HepG2 (cell line): Measurements from ENCODE around the gene LIMK2. TPM values are rescaled to one million over a fixed set of nuclear protein-coding genes. Genes with fewer than 3 reads are reported as not detected.

Experiments
- CERS6 ChIP-seq: sonication (generic); formaldehyde crosslinking; IDR thresholded peaks from 2 replicates; pipeline ENCODE4 v1.5.0; 2020; ENCODE audit warnings: missing genetic modification reagents
- DMTF1 ChIP-seq: sonication (generic); formaldehyde crosslinking; IDR thresholded peaks from 2 replicates; pipeline ENCODE4 v1.4.0; 2020; ENCODE audit warnings: mild to moderate bottlenecking, missing genetic modification reagents
- HOXA3 ChIP-seq: sonication (generic); formaldehyde crosslinking; IDR thresholded peaks from 2 replicates; pipeline ENCODE4 v1.5.0; 2020; ENCODE audit warnings: missing genetic modification reagents
- KMT2A ChIP-seq: sonication (generic); formaldehyde crosslinking; IDR thresholded peaks from 2 replicates; pipeline ENCODE4 v1.4.0; 2020; ENCODE audit warnings: missing genetic modification reagents
- PAF1 ChIP-seq: IDR thresholded peaks from 2 replicates; pipeline ENCODE4 v1.6.1; 2016; ENCODE audit warnings: missing genetic modification reagents, missing compliant biosample characterization
- PCBP2 ChIP-seq: fragments of 200-400 bp; formaldehyde crosslinking; optimal IDR thresholded peaks from 2 replicates; pipeline ENCODE3; 2018; ENCODE audit warnings: low read length, low read depth; ENCODE audit not compliant: poor library complexity, severe bottlenecking
- RAD21 ChIP-seq: fragments of 450-650 bp; formaldehyde crosslinking; IDR thresholded peaks from 2 replicates; pipeline ENCODE4 v1.5.0; 2020; ENCODE audit warnings: mild to moderate bottlenecking
- SMARCC2 ChIP-seq: fragments of 450-650 bp; IDR thresholded peaks from 2 replicates; pipeline ENCODE4 v1.6.1; 2017; ENCODE audit warnings: antibody characterized with exemption, mild to moderate bottlenecking
- SMYD3 ChIP-seq: sonication (generic); formaldehyde crosslinking; IDR thresholded peaks from 2 replicates; pipeline ENCODE4 v1.8.1; 2023; ENCODE audit warnings: mild to moderate bottlenecking, missing genetic modification reagents
- SOX13 ChIP-seq, 3 experiments: fragments of 450-650 bp in 1 of 3; sonication (generic) in 1 of 3; formaldehyde crosslinking in 1 of 3; IDR thresholded peaks in 2 of 3; conservative IDR thresholded peaks in 1 of 3; 2 replicates each; pipeline versions ENCODE4 v1.5.0 to v1.6.1; 2016 to 2020; ENCODE audit warnings: antibody characterized with exemption in 1 of 3, mild to moderate bottlenecking in 1 of 3, missing compliant biosample characterization in 1 of 3, missing genetic modification reagents in 1 of 3, moderate library complexity in 1 of 3
- SP2 ChIP-seq: sonication (generic); formaldehyde crosslinking; IDR thresholded peaks from 2 replicates; pipeline ENCODE4 v1.5.1; 2020; ENCODE audit warnings: mild to moderate bottlenecking, missing genetic modification reagents
- STAG1 ChIP-seq: sonication (generic); formaldehyde crosslinking; IDR thresholded peaks from 2 replicates; pipeline ENCODE4 v1.4.0; 2020; ENCODE audit warnings: missing genetic modification reagents
- TBX3 ChIP-seq: fragments of 450-650 bp; IDR thresholded peaks from 2 replicates; pipeline ENCODE4 v1.6.1; 2017; ENCODE audit warnings: antibody characterized with exemption, mild to moderate bottlenecking, inconsistent platforms, borderline replicate concordance
- XRCC5 ChIP-seq: fragments of 200-400 bp; formaldehyde crosslinking; optimal IDR thresholded peaks from 2 replicates; pipeline ENCODE3; 2017; ENCODE audit warnings: mild to moderate bottlenecking, low read length
- YEATS2 ChIP-seq: sonication (generic); formaldehyde crosslinking; IDR thresholded peaks from 2 replicates; pipeline ENCODE4 v1.4.0; 2020; ENCODE audit warnings: missing genetic modification reagents, borderline replicate concordance
- ZBTB1 ChIP-seq: sonication (generic); formaldehyde crosslinking; IDR thresholded peaks from 2 replicates; pipeline ENCODE4 v1.4.0; 2020; ENCODE audit warnings: missing genetic modification reagents, borderline replicate concordance
- ZFP91 ChIP-seq: sonication (generic); formaldehyde crosslinking; IDR thresholded peaks from 2 replicates; pipeline ENCODE4 v1.9.0; 2022; ENCODE audit warnings: missing genetic modification reagents, mild to moderate bottlenecking, borderline replicate concordance
- ZNF20 ChIP-seq: sonication (generic); formaldehyde crosslinking; IDR thresholded peaks from 2 replicates; pipeline ENCODE4 v1.4.0; 2020; ENCODE audit warnings: mild to moderate bottlenecking, moderate library complexity, missing genetic modification reagents
- ZNF292 ChIP-seq: sonication (generic); formaldehyde crosslinking; IDR thresholded peaks from 2 replicates; pipeline ENCODE4 v1.8.1; 2022; ENCODE audit warnings: mild to moderate bottlenecking, low read depth, missing genetic modification reagents, borderline replicate concordance
- ZNF33B ChIP-seq: sonication (generic); formaldehyde crosslinking; IDR thresholded peaks from 2 replicates; pipeline ENCODE4 v1.5.1; 2020; ENCODE audit warnings: mild to moderate bottlenecking, missing genetic modification reagents
- ZNF766 ChIP-seq: sonication (generic); formaldehyde crosslinking; IDR thresholded peaks from 2 replicates; pipeline ENCODE4 v1.5.0; 2020; ENCODE audit warnings: missing genetic modification reagents, borderline replicate concordance
- polyA plus RNA-seq, 8 experiments: library from polyadenylated mRNA; depleted of rRNA in 3 of 8; stranded (reverse) in 7 of 8; unstranded in 1 of 8; fragments of >200 nt; fragmentation: Illumina TruSeq in 4 of 8; extraction: Trizol in 4 of 8; gene quantifications; 2 replicates each; pipeline versions ENCODE4 v1.2.1 to v1.2.3, GENCODE V29; 2011 to 2016; ENCODE audit warnings: low read depth in 4 of 8, missing spikeins in 1 of 8, mixed read lengths in 1 of 8; ENCODE audit not compliant: insufficient read depth in 1 of 8
- total RNA-seq, 5 experiments: library from RNA; depleted of rRNA; stranded (reverse); fragments of >200 nt; fragmentation: Illumina TruSeq; extraction: Trizol; gene quantifications; 2 replicates each; pipeline ENCODE4 v1.2.3, GENCODE V29; 2016; ENCODE audit warnings: low read depth in 1 of 5
- TF ChIP-seq, protein P1 (sequence below): sonication (generic); formaldehyde crosslinking; IDR thresholded peaks from 2 replicates; pipeline ENCODE4 v1.5.0; 2020; ENCODE audit warnings: mild to moderate bottlenecking, missing genetic modification reagents, borderline replicate concordance

The LIMK2 gene
- total and polyA plus RNA-seq, 2 of the 13 experiments (the other 11 are each of a cell fraction or from before 2014, with no cell fraction given): 20.9 to 29.8 TPM

GRCh38 chr22:31230871-31231621 lies 18.9 kb downstream of the LIMK2 start (continued):
- TF ChIP-seq TBX3 (no peak), ZBTB1 (no peak), DMTF1 (CRISPR knock-in tag) (no peak), ZNF292 (CRISPR knock-in tag) (no peak), ZNF766 (CRISPR knock-in tag) (no peak), ZFP91 (CRISPR knock-in tag) (no peak), STAG1 (peak; percentile 96), SOX13 (IDR thresholded peaks at IDR 0.05) (no peak), SOX13 (CRISPR knock-in tag; conservative IDR thresholded peaks at IDR 0.05 in 1 of 2, IDR thresholded peaks at IDR 0.05 in 1 of 2) (peak in 1 of 2 experiments; percentile 58; a peak in 1 of 4 replicates), ZNF33B (no peak), SP2 (CRISPR knock-in tag) (no peak), KMT2A (CRISPR knock-in tag) (peak; percentile 49; the same call in 1 of the 2 replicates), CERS6 (CRISPR knock-in tag) (no peak), HOXA3 (CRISPR knock-in tag) (peak; percentile 37; the same call in 1 of the 2 replicates), SMYD3 (CRISPR knock-in tag) (0 out of 2 replicates have a peak, but pooled peaks have one; percentile 38), PCBP2 (no peak), SMARCC2 (no peak), RAD21 (CRISPR knock-in tag) (peak; percentile 97), YEATS2 (peak; percentile 40; the same call in 1 of the 2 replicates), ZNF20 (CRISPR knock-in tag) (no peak), XRCC5 (peak; percentile 19), PAF1 (CRISPR knock-in tag) (no peak)
- TF ChIP-seq, protein P1, sequence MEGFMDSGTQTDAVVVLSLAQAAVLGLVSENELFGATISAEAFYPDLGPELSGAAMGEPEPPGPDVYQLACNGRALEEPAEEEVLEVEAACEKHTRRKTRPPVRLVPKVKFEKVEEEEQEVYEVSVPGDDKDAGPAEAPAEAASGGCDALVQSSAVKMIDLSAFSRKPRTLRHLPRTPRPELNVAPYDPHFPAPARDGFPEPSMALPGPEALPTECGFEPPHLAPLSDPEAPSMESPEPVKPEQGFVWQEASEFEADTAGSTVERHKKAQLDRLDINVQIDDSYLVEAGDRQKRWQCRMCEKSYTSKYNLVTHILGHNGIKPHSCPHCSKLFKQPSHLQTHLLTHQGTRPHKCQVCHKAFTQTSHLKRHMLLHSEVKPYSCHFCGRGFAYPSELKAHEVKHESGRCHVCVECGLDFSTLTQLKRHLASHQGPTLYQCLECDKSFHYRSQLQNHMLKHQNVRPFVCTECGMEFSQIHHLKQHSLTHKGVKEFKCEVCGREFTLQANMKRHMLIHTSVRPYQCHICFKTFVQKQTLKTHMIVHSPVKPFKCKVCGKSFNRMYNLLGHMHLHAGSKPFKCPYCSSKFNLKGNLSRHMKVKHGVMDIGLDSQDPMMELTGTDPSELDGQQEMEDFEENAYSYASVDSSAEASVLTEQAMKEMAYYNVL: no peak
